NB4 (cell line): Measurements from ENCODE around the gene NOX3.
"Not testable (repeated sequence)": the region's sequence is repeated elsewhere in the genome, so short reads cannot be mapped to it uniquely, and the experiment has no call there.

Experiments
- DNase-seq: peaks from one replicate; pipeline ENCODE4 v3.0.0; 2010; ENCODE audit warnings: low read depth
- H3K4me3 ChIP-seq: one replicate; pipeline ENCODE4 v1.5.1; 2011; ENCODE audit warnings: mild to moderate bottlenecking, low read depth, low read length, moderate library complexity
- CTCF ChIP-seq: IDR thresholded peaks from one replicate; pipeline ENCODE4 v1.5.1; 2012; ENCODE audit warnings: low read depth, low read length
- MYC ChIP-seq: IDR thresholded peaks from 2 replicates; pipeline ENCODE4 v1.6.1; 2011; ENCODE audit warnings: low read depth, low read length
- POLR2A ChIP-seq: IDR thresholded peaks from 2 replicates; pipeline ENCODE4 v1.6.1; 2011; ENCODE audit warnings: mild to moderate bottlenecking; ENCODE audit not compliant: insufficient read length; ENCODE audit errors: extremely low read depth
- TF ChIP-seq, protein P1 (sequence below): IDR thresholded peaks from 2 replicates; pipeline ENCODE4 v1.6.1; 2011; ENCODE audit warnings: low read depth, low read length

Gene NOX3

GRCh38 chr6:155454008-155454407 is 1.6 kb downstream of the NOX3 start:
- H3K4me3 ChIP-seq = no peak overlapping the region
- TF ChIP-seq CTCF = no peak
- no peak for TF ChIP-seq POLR2A
- TF ChIP-seq, protein P1, sequence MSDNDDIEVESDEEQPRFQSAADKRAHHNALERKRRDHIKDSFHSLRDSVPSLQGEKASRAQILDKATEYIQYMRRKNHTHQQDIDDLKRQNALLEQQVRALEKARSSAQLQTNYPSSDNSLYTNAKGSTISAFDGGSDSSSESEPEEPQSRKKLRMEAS = no peak
- no peak for TF ChIP-seq MYC
- no peak for DNase-seq

DNA sequence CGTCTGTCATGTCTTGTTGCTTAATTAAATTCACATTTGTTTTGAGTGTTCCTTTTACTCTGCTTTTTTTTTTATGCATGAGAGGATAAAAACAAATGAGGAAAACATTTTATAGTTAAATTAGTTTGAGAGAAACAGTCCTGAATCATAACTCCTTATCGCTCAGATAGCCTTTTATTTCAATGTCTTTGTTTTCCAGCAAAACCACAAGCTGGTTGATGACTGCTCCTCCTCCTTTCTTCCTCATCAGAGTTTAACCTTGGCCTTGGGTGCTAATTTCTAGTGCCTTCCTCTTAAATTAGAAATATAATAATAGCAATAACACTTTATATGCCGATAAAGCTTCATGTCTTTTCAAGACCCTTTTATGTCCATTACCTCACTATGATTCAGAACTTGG is 3.1 kb downstream of the NOX3 start:
- no peak for DNase-seq
- TF ChIP-seq, protein P1 = no peak
- TF ChIP-seq MYC (no peak), POLR2A (no peak), CTCF (no peak)
- no peak overlapping the region for H3K4me3 ChIP-seq

DNA sequence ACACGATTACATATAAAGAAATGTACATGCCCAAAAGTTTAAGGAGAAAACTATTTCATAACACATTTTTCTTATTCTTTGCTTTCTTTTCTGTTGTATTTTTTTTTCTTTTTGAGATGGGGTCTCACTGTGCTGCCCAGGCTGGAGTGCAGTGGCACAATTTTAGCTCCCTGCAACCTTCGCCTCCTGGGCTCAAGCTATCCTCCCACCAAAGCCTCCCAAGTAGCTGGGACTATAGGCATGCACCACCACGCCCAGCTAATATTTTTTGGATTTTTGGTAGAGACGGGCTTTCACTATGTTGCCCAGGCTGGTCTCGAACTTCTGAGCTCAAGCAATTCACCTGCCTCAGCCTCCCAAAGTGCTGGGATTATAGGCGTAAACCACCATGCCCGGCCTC is 4.1 kb downstream of the NOX3 start:
- DNase-seq = not testable (repeated sequence)

DNA sequence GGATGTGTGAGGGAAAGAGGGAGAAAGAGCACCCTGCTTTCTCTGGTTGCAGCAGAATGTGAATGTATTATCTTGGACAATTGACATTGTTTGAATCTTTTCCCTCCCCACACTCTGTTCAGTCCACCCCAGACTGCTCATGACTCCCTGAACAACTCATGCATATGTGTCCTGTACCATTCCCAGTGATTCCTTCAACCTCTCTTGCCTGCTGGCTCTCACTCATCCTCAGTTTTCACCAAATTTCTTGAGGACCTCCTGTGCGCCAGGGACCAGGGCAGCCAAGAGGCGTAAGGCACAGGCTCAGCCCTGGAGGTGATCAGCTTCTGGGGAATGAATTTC is 5.4 kb downstream of the NOX3 start:
- DNase-seq = no peak
- TF ChIP-seq POLR2A = no peak
- TF ChIP-seq CTCF = no peak
- TF ChIP-seq, protein P1 = no peak
- TF ChIP-seq MYC = no peak
- no peak overlapping the region for H3K4me3 ChIP-seq

More for the DNA sequence above, 4.1 kb downstream of the NOX3 start:
- not testable (repeated sequence) for H3K4me3 ChIP-seq

DNA sequence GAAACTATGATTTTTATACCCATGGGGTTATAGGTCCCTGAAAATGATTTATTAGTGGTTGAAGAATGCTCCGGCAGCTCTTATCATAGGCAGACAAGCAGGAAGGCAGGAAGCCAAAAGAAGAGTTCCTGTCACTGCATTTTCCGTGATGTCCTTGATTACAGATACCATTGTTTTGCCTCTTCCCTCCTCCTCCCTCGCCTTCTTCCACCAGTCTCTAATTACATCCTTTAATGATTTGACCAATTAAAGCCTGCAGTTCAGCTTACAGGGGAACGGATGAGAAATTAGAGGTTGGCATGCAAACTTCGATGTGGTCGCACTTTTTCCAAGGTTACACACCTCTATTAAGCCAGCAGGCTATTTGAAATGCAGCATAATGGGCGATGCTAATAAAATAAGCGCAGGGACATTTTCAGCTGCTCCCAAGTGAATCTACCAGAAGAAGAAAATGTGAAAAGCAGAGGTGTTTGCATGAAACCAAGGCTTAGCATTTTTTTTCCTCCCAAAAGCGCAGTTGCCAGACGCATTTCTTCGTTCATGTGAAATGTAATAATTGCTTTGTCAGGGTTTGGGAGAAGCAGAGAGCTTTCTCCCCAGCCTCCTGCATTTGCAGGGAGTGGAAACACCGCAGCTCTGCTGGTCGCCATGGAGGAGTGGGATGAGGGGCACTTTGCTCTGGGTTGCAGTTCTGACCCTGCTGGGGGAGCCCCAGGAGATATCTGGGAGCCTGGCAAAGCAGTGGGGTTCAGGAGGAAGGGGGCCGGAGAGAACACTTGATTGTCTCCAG is 6.0 kb downstream of the NOX3 start:
- TF ChIP-seq MYC = no peak
- no peak overlapping the region for H3K4me3 ChIP-seq
- DNase-seq = no peak

DNA sequence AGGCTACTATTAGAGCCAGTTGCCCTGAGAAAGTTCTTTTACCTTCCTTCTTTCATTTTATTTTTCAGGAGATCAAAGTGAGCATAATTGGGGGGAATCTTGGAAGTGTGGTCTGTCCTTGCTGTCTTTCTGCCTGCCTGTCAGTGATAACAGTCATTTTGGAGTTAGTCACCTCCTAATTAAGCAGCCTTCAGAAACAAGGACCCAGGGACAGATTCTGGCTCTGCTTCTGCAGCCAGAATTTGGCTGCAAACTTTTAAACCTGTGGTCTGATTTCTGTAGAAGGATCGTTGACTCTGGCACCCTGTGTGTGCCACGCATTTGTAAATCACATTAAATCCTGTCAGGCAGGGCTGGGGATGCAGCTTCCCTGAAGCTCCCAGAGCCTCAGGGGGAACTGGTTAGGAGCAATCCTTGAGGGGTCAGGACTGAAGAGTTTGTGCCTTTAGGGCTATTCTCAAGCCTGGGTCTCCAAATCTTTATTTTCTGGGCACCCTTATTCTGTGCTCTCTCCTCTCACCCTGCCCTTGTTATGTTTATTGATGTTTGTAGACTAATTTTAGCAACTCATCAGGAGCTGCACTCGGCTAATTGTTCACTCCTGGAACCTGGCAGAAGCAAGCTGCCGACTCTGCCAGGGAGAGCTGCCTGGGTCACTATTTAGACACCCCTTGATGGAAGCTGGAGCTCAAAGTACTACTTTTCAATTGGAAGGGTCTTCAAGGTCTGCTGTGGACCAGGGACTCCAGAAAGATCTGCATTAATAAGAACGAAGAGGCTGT is 6.8 kb downstream of the NOX3 start:
- TF ChIP-seq POLR2A (no peak), CTCF (no peak), MYC (no peak)
- TF ChIP-seq, protein P1 = no peak
- no peak for DNase-seq
- H3K4me3 ChIP-seq = no peak overlapping the region
